ENCODE measurements around the gene TLE1.

DNA sequence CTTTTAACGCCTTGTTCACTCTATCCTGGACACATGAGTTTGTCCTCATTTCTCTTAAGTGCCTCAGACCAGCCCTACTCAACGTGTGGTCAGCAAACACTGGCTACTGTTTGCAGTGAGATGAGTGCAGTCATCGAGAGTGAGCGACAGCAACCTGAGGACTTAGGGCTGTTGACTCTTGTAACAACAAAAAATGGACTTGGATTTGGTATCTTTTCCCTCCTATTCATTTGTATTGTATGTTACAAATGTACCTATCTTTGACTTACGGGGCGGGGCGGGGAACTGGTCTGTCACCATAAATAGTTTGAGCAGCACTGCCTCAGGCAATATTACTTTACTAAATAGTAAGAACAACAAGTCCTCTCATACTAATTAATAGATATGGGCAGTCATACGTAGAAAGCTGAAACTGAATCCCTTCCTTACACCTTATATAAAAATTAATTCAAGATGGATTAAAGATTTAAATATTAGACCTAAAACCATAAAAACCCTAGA lies 84.1 kb downstream of the TLE1 start:
- TF ChIP-seq, protein P1, sequence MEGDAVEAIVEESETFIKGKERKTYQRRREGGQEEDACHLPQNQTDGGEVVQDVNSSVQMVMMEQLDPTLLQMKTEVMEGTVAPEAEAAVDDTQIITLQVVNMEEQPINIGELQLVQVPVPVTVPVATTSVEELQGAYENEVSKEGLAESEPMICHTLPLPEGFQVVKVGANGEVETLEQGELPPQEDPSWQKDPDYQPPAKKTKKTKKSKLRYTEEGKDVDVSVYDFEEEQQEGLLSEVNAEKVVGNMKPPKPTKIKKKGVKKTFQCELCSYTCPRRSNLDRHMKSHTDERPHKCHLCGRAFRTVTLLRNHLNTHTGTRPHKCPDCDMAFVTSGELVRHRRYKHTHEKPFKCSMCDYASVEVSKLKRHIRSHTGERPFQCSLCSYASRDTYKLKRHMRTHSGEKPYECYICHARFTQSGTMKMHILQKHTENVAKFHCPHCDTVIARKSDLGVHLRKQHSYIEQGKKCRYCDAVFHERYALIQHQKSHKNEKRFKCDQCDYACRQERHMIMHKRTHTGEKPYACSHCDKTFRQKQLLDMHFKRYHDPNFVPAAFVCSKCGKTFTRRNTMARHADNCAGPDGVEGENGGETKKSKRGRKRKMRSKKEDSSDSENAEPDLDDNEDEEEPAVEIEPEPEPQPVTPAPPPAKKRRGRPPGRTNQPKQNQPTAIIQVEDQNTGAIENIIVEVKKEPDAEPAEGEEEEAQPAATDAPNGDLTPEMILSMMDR (conservative IDR thresholded peaks at IDR 0.05; ENCODE audit: low read depth, low read length), result no peak
- no peak for TF ChIP-seq EZH2phosphoT487 (IDR thresholded peaks at IDR 0.05; ENCODE audit: borderline replicate concordance, low read length)
- TF ChIP-seq EZH2 (IDR thresholded peaks at IDR 0.05; ENCODE audit: low read length, unreplicated experiment), result no peak

Measured in PC-3 (cell line).